ENCODE data around the gene CLK4.
A peak's percentile ranks its signal among the peaks of the same experiment; 100 is the strongest.

The CLK4 gene

GRCh38 chr5:178626484-178627258 is at the start of gene CLK4:
CLK4 (minus strand) TSS chr5:178627050; CDS start chr5:178623416, 3,634 bp downstream.
- H3K9me3 Mint-ChIP-seq = peaks cover 6 to 8% of the 10 kb centered on the region in 2 donors
- H3K4me1 Mint-ChIP-seq = peaks cover 34% of the 10 kb centered on the region
- H3K4me3 Mint-ChIP-seq = peak within 1 kb of the TSS; percentile 99
- ATAC-seq (peak; percentile 92), DNase-seq (peak; percentile 97)
- H3K27me3 Mint-ChIP-seq = no peaks in the 10 kb centered on the region
- peak within 1 kb of the TSS; percentile 99 to 100 for H3K27ac Mint-ChIP-seq

GRCh38 chr5:178675922-178676321 is 49.1 kb upstream of the CLK4 start:
- H3K4me1 Mint-ChIP-seq = peaks cover 19% of the 10 kb centered on the region
- H3K27ac Mint-ChIP-seq = no peak overlapping the region
- no peaks in the 10 kb centered on the region for H3K27me3 Mint-ChIP-seq
- H3K9me3 Mint-ChIP-seq = no peaks in the 10 kb centered on the region
- DNase-seq (no peak), ATAC-seq (no peak)
- no peak overlapping the region for H3K4me3 Mint-ChIP-seq

- Mint-ChIP-seq H3K9me3 (no peaks in the 10 kb centered on the region), H3K27ac (no peak overlapping the region), H3K4me3 (no peak overlapping the region), H3K4me1 (peaks cover 19% of the 10 kb centered on the region), H3K27me3 (peaks cover 7% of the 10 kb centered on the region)
- ATAC-seq (no peak), DNase-seq (no peak)
Observed at GRCh38 chr5:178674334-178674733, 47.5 kb upstream of the CLK4 start.

DNA sequence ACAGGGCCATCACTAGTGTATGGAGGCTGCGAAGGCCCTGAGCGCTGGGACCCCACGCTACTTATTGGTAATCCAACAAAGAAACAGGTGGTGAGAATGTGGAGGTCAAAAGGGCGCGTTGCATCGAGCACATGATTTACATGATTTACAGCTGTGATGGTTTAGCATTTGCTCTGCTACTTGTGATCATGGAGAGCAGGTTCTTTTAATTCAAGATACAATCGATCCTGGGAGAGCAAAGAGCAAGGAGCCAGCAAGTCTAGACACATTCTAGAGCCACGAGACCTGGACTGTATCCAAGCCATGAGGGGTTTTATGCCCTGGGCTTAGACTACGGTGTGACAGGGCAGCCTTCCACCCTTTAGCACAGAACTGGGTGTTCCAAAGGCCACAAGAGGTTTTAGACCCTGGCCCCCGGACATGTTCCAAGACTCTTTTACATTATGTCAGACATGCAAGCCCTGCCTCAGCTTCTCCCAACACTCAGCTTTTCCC is 47.0 kb upstream of the CLK4 start:
- peaks cover 12% of the 10 kb centered on the region for H3K27me3 Mint-ChIP-seq
- H3K4me3 Mint-ChIP-seq = no peak overlapping the region
- H3K27ac Mint-ChIP-seq = no peak overlapping the region
- no peaks in the 10 kb centered on the region for H3K9me3 Mint-ChIP-seq
- H3K4me1 Mint-ChIP-seq = peaks cover 19% of the 10 kb centered on the region
- DNase-seq (no peak), ATAC-seq (no peak)

DNA sequence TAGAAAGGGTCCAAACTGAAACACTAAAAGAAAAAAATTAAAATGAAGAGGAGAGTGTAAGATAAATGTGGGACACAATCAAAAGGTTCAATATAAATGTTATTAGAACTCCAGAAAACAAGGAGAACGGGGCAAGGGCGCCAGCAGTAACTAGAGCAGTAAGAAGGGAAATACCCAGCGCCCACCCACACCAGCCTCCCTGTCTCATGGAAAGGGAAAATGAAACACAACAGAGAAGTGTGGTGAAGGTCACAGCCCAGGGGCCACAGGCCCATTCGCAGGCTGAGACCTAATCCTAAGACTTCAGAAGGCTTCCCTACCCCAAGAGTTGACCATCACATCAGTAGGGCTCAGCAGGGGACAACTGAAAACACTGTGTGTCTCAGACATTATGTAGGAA is 45.8 kb upstream of the CLK4 start:
- H3K4me1 Mint-ChIP-seq = peaks cover 19% of the 10 kb centered on the region

DNA sequence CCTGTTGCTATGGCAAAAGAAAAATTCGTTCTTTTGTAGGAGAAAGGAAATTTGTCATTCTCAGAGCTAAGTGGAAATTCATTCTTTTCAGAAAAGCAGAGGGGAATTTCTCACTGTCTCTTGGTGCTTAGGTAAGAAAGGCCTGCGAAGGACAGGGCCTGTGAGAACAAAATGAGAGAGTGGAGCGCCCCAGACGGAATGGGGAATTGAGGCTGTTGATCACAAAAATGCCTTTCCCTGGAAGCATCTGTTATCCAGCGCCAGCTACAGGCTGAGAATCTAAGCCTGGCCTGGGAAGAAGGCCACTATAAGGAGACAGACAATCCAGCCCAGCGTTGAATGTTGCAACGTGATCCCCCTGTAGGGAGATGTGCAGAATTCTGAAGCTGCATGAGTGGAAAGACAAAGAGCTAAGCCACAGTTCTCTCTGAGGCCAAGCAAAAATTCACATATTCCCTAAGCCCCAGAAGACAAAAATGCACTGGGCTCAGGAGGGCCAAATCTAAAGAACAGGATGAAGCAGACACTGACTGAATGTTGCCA is 44.8 kb upstream of the CLK4 start:
- ATAC-seq (no peak), DNase-seq (no peak)
- Mint-ChIP-seq H3K9me3 (no peaks in the 10 kb centered on the region), H3K27ac (no peak overlapping the region), H3K4me3 (no peak overlapping the region), H3K4me1 (peaks cover 19% of the 10 kb centered on the region), H3K27me3 (peaks cover 23% of the 10 kb centered on the region)

More for the DNA sequence above, 45.8 kb upstream of the CLK4 start:
- Mint-ChIP-seq H3K27me3 (peaks cover 19% of the 10 kb centered on the region), H3K9me3 (no peaks in the 10 kb centered on the region), H3K27ac (peak overlapping the region in 1 of 2 donors; percentile 88), H3K4me3 (peak overlapping the region in 1 of 2 donors; percentile 47)
- DNase-seq = peak; percentile 10 to 14
- peak; percentile 75 for ATAC-seq

DNA sequence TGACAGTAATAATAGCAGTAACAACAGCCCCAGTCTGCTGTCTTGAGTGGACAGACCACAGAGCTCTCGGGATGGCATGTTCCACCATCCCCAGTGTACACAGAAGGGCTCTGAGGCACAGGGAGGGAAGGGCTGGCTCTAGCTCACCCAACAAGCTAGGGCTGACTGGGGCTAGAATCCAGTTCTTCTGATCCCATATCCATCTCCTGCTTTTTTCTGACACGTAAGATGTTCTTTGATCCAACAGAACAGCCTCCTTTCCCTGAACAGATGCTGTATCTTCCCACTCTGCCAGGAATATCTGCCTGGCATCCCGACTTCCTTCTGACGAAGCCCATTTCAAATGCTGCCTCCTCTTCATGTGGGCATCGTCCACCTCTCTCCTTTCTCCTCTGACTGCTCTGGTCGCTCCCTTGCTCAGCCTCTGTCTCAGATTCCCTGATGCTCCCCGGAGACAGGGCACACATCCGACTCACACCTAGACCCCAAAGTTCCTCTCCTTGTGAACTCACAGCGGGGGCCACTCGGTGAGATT is 43.6 kb upstream of the CLK4 start:
- ATAC-seq (no peak), DNase-seq (no peak)
- Mint-ChIP-seq H3K9me3 (no peaks in the 10 kb centered on the region), H3K27ac (no peak overlapping the region), H3K27me3 (peaks cover 23% of the 10 kb centered on the region), H3K4me1 (peaks cover 19% of the 10 kb centered on the region), H3K4me3 (no peak overlapping the region)

DNA sequence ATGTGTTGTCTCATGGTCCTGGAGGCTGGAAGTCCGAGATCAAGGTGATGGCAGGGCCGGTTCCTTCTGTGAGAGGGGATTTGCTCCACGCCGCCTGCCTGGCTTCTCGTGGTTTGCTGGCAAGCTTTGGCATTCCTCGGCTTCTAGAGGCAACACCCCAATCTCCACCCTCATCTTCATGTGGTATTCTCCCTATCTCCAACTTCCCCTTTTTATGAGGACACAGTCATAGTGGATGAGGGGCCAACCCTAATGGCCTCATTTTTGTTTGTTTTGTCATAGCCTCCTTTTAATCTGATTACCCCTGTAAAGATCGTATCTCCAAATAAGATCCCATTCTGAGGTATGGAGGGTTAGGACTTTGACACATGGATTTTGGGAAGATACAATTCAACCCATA is 41.7 kb upstream of the CLK4 start:
- H3K27me3 Mint-ChIP-seq = peaks cover 23% of the 10 kb centered on the region
- H3K27ac Mint-ChIP-seq = no peak overlapping the region
- no peak overlapping the region for H3K4me3 Mint-ChIP-seq
- H3K9me3 Mint-ChIP-seq = no peaks in the 10 kb centered on the region
- ATAC-seq (no peak), DNase-seq (no peak)
- peaks cover 17% of the 10 kb centered on the region for H3K4me1 Mint-ChIP-seq

DNA sequence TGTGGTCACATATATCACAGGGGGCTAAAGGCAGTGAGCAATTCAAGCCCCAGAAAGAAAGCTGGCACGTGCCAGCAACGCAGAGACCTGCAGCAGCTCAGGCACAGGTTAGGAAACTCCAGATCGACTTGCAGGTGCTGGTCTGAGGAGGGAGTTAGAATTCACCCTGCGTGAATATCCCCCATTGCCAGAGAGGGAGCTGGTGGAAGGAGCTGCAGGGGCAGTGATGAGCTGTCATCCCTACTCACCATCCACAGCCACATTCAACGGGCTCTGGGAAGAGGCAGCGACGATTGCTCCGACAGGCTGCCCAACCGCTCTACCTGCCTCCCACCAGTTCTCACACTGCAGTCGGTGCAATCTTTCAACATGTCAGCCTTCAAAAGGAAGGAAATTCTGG is 40.8 kb upstream of the CLK4 start:
- H3K27me3 Mint-ChIP-seq = peaks cover 23% of the 10 kb centered on the region

DNA sequence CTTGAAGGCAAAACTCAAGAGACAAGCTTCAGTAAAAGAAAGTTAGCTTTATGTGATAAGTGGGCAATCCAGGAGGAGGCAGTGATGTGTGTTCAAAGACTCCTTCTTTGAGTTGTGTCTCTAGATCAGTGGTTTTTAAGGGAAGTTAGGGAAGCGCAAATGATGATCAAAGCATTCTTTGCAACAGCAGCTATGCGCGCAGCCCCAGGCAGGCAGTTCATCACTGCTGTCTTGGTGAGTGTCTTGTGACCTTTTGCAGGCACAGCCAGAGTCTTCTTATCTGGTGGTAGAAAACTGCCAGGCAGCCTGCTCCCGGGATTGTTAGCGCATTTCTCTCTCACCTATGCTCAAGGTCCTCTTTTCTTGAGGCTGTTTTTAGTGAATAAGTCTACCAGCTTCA is 40.3 kb upstream of the CLK4 start:
- ATAC-seq (no peak), DNase-seq (no peak)
- no peak overlapping the region for H3K27ac Mint-ChIP-seq
- H3K9me3 Mint-ChIP-seq = no peaks in the 10 kb centered on the region
- H3K4me3 Mint-ChIP-seq = no peak overlapping the region
- H3K27me3 Mint-ChIP-seq = peaks cover 23% of the 10 kb centered on the region
- peaks cover 2% of the 10 kb centered on the region for H3K4me1 Mint-ChIP-seq

More for the DNA sequence above, 40.8 kb upstream of the CLK4 start:
- Mint-ChIP-seq H3K27ac (no peak overlapping the region), H3K9me3 (no peaks in the 10 kb centered on the region), H3K4me1 (peaks cover 8% of the 10 kb centered on the region), H3K4me3 (no peak overlapping the region)
- DNase-seq (no peak), ATAC-seq (no peak)

DNA sequence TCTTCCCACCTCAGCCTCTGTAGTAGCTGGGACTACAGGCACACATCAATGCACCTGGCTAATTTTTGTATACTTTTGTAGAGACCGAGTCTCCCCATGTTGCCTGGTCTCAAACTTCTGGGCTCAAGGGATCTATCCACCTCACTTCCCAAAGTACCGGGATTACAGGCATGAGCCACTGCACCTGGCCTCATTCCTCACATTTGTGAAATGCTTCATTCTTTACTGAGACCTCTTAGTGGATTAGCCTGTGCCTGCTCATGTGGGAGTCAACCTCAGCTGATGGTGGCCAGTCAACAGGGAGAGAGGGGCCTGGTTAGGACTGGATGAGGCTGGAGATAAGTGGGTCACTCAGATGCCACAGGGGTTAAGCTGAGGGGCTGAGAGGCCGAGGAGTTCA is 37.3 kb upstream of the CLK4 start:
- no peak for ATAC-seq
- H3K27me3 Mint-ChIP-seq = peaks cover 15% of the 10 kb centered on the region
- H3K4me3 Mint-ChIP-seq = no peak overlapping the region
- DNase-seq = no peak
- H3K4me1 Mint-ChIP-seq = no peaks in the 10 kb centered on the region
- H3K27ac Mint-ChIP-seq = no peak overlapping the region
- no peaks in the 10 kb centered on the region for H3K9me3 Mint-ChIP-seq

DNA sequence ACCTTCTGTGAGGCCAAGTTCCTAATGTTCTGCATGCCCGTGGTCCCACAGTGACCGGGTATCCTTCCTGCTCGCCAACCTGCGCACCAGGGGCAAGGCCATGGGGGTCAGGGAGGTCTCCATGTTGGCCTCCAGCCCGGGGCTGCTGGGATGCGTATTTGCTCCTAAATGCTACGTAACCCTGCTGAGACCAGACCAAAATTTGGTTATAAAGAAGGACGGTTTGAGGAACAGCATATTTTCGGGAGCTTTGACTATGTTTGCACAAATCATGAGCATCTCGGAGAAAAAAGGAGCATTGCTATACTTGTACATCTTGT is 35.7 kb upstream of the CLK4 start:
- Mint-ChIP-seq H3K27me3 (peaks cover 16% of the 10 kb centered on the region), H3K27ac (no peak overlapping the region), H3K4me1 (no peaks in the 10 kb centered on the region), H3K4me3 (no peak overlapping the region), H3K9me3 (no peaks in the 10 kb centered on the region)
- DNase-seq (no peak), ATAC-seq (no peak)

DNA sequence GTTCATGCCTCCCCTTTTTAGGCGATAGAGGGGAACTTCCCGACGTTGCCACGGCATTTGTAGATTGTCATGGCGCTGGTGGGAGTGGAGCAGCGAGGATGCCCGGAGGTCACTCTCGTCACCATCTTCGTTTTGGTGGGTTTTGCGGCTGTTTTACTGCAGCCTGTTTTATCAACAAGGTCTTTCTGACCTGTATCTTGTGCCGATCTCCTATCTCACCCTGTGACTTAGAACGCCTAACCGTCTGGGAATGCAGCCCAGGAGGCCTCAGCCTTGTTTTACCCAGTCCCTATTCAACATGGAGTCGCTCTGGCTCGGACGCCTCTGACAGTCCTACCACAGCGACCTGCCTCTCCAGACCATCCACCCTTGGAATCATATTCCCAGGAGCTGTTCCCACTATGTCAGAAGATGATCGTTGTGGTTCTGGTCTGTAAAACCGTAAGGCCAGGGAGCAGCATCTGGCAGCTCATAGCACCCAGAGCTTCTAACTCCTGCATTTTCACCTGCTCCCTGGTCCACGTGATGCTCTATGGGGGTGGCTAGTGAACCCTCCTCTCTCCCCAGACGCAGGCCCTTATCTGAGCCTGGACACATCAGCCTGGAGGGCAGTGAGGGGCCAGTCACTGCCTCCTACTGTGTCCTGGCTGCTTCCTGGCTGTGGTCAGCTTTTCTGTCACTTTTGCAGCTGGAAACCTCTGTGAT is 35.1 kb upstream of the CLK4 start:
- no peak overlapping the region for H3K4me3 Mint-ChIP-seq
- ATAC-seq = no peak
- peaks cover 18% of the 10 kb centered on the region for H3K27me3 Mint-ChIP-seq
- H3K27ac Mint-ChIP-seq = no peak overlapping the region
- no peak for DNase-seq
- no peaks in the 10 kb centered on the region for H3K9me3 Mint-ChIP-seq
- H3K4me1 Mint-ChIP-seq = no peaks in the 10 kb centered on the region

GRCh38 chr5:178651046-178651810 is 24.4 kb upstream of the CLK4 start:
- ATAC-seq (no peak), DNase-seq (no peak)
- no peaks in the 10 kb centered on the region for H3K4me1 Mint-ChIP-seq
- no peak overlapping the region for H3K4me3 Mint-ChIP-seq
- peaks cover 6 to 17% of the 10 kb centered on the region in 2 donors for H3K9me3 Mint-ChIP-seq
- H3K27ac Mint-ChIP-seq = no peak overlapping the region
- H3K27me3 Mint-ChIP-seq = peaks cover 7% of the 10 kb centered on the region

DNA sequence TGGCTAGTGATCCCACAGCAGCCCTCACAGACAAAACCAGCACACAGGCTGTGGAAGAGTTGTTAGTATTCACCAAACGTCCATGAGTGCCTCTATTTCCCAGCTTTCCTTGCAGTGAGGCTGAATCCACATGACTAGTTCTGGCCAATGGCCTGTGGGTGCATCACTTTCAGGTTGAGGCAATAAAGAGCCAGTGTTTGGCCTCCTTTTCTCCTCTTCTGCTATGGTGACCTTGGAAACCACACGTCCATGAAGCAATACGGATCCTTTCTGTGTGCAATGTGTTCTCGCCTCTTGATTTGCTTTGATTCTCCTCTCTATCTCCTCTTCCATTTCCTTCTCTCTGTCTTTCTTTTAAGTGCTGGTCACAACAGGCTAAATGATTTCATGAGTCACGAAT is 23.4 kb upstream of the CLK4 start:
- Mint-ChIP-seq H3K27ac (peak overlapping the region in 1 of 2 donors; percentile 1), H3K4me3 (no peak overlapping the region), H3K9me3 (peaks cover 6 to 17% of the 10 kb centered on the region in 2 donors), H3K27me3 (no peaks in the 10 kb centered on the region), H3K4me1 (no peaks in the 10 kb centered on the region)
- ATAC-seq = no peak
- DNase-seq = no peak
